Lower leg skin (tissue), 3 donors: Measurements from ENCODE around the gene SAT2.

Experiments
- POLR2A ChIP-seq, 2 donors: fragments of 450-650 bp; IDR thresholded peaks; one replicate each; pipeline ENCODE4 v1.6.1; 2016 to 2017; ENCODE audit warnings: antibody characterized with exemption in 2 of 2, mild to moderate bottlenecking in 1 of 2, moderate library complexity in 1 of 2
- TF ChIP-seq, protein P1 (sequence below), 3 donors: fragments of 450-650 bp; IDR thresholded peaks; one replicate each; pipeline ENCODE4 v1.5.1; 2016; ENCODE audit warnings: antibody characterized with exemption in 3 of 3, mild to moderate bottlenecking in 3 of 3, moderate library complexity in 2 of 3

DNA sequence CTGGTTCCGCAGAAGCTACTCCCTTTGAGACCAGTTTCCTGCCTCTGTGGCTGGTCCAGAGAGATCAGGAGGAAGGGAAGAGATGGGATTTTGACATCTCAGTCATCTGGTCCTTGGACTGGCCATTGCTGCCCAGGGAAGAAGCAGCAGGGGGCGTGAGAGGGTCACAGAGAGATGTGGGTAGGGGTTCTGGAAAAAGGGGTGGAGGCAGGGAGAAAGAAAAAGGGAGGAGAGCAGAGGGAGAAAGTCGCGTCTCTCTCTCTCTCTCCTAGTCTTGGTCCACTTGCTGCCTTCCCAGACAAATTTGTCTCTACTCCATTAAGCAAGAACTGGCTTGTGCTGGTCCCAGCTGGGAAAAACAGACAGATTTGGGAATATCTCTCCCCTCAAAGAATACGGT lies 6.8 kb upstream of the SAT2 start:
- no peak for TF ChIP-seq POLR2A (IDR thresholded peaks at IDR 0.05)
- TF ChIP-seq, protein P1, sequence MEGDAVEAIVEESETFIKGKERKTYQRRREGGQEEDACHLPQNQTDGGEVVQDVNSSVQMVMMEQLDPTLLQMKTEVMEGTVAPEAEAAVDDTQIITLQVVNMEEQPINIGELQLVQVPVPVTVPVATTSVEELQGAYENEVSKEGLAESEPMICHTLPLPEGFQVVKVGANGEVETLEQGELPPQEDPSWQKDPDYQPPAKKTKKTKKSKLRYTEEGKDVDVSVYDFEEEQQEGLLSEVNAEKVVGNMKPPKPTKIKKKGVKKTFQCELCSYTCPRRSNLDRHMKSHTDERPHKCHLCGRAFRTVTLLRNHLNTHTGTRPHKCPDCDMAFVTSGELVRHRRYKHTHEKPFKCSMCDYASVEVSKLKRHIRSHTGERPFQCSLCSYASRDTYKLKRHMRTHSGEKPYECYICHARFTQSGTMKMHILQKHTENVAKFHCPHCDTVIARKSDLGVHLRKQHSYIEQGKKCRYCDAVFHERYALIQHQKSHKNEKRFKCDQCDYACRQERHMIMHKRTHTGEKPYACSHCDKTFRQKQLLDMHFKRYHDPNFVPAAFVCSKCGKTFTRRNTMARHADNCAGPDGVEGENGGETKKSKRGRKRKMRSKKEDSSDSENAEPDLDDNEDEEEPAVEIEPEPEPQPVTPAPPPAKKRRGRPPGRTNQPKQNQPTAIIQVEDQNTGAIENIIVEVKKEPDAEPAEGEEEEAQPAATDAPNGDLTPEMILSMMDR (IDR thresholded peaks at IDR 0.05) = no peak
